ENCODE measurements around the gene C9orf153.

- TF ChIP-seq POLR2A (IDR thresholded peaks at IDR 0.05; ENCODE audit: low read length), result no peak
- TF ChIP-seq POLR2AphosphoS2 (conservative IDR thresholded peaks at IDR 0.05; ENCODE audit: low read length), result no peak
- TF ChIP-seq CTCF (IDR thresholded peaks at IDR 0.05), result no peak
- no peak for TF ChIP-seq PBX3 (IDR thresholded peaks at IDR 0.05)
- TF ChIP-seq, protein P1, sequence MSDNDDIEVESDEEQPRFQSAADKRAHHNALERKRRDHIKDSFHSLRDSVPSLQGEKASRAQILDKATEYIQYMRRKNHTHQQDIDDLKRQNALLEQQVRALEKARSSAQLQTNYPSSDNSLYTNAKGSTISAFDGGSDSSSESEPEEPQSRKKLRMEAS (IDR thresholded peaks at IDR 0.05), result no peak
- TF ChIP-seq REST (IDR thresholded peaks at IDR 0.05), result no peak
- TF ChIP-seq BHLHE40 (IDR thresholded peaks at IDR 0.05; ENCODE audit: low read depth, low read length), result no peak
Measured at GRCh38 chr9:86230858-86231257, 28.6 kb downstream of the C9orf153 start.
